GM20000 (cell line): ENCODE results near the gene SLC13A5.

Experiments
- DNase-seq: peaks from one replicate; pipeline ENCODE4 v3.0.0; 2012; ENCODE audit warnings: low spot score
- TF ChIP-seq, protein P1 (sequence below): IDR thresholded peaks from 2 replicates; pipeline ENCODE4 v1.5.1; 2012; ENCODE audit warnings: mild to moderate bottlenecking, control low read depth; ENCODE audit errors: extremely low read depth, missing control alignments

SLC13A5 gene

DNA sequence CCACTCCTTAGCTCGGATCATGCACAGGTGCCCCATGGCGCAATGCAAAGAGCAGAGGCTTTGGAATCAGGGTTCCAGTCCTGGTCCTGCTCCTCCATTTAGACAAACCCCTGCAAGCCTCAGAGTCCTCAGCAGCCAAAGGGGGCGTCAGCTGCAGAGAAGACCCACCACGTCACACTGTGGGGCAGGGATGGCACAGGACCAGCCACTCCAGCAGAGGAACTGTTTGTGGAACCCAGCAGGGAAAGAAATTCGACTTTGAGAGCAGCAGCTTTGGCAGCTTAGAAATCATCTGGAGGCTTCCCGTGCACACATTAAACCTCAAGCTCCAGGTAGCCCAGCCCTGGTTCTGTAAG, 36.4 kb downstream of the SLC13A5 start:
- TF ChIP-seq, protein P1, sequence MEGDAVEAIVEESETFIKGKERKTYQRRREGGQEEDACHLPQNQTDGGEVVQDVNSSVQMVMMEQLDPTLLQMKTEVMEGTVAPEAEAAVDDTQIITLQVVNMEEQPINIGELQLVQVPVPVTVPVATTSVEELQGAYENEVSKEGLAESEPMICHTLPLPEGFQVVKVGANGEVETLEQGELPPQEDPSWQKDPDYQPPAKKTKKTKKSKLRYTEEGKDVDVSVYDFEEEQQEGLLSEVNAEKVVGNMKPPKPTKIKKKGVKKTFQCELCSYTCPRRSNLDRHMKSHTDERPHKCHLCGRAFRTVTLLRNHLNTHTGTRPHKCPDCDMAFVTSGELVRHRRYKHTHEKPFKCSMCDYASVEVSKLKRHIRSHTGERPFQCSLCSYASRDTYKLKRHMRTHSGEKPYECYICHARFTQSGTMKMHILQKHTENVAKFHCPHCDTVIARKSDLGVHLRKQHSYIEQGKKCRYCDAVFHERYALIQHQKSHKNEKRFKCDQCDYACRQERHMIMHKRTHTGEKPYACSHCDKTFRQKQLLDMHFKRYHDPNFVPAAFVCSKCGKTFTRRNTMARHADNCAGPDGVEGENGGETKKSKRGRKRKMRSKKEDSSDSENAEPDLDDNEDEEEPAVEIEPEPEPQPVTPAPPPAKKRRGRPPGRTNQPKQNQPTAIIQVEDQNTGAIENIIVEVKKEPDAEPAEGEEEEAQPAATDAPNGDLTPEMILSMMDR, result no peak
- DNase-seq, result no peak

DNA sequence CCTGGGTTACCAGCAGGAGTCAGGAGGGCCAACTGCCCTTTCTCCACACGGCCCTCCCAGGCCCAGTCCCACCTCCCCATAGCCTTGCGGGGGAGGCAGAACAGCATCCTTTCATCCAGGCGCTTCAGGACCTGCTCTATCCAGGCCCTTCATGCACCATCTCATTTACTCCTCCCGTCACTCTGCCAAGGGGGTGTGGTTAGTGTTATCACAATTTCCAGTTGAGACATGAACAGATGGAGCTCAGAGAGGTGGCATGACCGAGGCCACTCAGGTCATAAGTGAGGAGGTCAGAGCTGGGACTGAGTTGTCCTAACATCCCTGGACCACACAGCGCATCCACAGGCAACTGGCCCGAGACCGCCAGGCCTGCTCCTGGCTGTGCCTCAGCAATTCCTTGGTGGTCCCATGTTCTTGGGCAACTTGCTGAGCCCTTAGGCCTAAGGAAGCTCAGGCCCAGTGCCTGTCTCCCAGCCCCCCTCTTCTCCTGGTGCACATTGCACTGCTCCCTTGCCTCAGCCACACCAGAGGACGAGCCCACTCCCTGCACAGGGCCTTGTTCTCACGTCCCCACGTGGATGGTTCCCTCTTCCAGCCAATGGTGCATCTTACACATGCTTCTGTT, 37.9 kb downstream of the SLC13A5 start:
- DNase-seq, result no peak
- TF ChIP-seq, protein P1, result no peak

DNA sequence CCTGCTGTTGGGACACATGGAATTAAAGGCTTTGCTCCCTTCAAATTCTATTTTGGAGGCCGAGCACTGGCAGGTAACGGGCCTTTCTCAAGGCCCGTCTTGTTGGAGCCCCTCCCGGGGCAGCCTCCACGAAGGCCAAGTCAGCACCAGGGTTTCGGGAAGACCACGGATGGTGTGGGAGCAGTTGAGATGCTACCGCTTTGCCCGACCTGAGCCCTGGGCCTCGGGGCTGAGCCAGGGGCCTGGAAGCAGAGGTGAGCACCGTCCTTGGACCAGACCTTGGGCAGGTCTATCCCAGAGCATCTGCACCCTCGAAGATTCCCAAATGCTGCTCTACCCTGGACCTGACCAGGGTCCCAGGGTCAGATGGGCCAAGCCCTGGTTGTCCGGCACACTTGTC, 38.6 kb downstream of the SLC13A5 start:
- DNase-seq, result no peak
- TF ChIP-seq, protein P1, result no peak

DNA sequence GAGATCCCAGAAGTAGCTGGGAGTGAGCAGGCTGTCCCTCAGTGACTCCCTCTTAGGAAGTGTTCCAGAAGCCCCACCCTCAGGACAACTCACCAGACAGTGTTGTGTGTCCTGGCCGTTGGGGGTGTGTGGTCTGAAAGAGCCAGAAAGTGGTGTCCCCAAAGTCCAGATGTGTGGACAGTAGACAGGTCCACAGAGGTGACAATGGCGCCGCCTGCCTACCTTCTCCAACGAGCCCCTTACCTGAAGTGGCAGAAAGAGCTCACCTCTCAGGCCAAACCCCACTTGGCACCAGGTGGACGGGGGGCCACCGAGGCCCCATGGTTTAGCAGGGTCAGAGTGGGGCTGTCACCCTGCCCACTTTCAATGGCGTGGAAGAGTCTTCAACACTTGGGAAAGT, 41.7 kb downstream of the SLC13A5 start:
- DNase-seq, result no peak
- TF ChIP-seq, protein P1, result no peak

DNA sequence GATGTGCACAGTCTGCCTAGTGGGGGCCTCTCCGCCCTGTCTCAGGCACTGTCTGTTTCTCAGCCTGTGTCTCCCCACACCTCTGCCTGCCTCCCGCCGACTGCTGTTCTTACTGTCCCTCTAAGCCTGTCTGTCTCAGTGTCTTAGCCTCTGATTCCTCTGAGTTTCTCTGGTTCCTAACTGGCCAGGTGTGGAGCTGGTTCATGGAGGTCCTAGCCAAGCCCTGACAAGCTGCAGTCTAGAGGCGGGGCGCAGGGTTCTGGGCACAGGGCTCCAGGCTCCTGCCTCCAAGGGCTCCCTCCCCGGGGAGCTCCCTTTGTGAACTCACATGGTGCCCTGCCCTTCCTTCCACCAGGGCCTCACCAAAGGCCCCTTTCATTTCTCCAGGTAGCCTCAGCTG, 42.2 kb downstream of the SLC13A5 start:
- no peak for DNase-seq
- TF ChIP-seq, protein P1, result no peak

DNA sequence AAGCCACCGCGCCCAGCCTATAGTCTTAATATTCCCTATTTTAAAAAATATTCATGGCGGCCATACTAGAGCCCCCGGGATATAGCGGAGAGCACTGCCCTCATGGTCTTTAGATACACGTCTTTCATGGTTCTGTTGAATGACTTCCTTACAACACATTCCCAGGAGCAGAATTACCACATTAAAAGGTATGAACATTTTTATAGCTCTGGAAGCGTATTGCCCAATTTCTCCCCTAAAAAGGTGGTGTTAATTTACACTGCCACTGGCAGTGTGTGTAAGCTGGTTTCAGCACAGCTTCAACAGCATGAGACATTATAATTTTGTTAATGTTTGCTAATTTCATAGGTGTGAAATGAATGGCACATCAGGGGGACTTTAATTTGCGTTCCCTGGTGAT, 42.6 kb downstream of the SLC13A5 start:
- DNase-seq, result no peak
- TF ChIP-seq, protein P1, result no peak

DNA sequence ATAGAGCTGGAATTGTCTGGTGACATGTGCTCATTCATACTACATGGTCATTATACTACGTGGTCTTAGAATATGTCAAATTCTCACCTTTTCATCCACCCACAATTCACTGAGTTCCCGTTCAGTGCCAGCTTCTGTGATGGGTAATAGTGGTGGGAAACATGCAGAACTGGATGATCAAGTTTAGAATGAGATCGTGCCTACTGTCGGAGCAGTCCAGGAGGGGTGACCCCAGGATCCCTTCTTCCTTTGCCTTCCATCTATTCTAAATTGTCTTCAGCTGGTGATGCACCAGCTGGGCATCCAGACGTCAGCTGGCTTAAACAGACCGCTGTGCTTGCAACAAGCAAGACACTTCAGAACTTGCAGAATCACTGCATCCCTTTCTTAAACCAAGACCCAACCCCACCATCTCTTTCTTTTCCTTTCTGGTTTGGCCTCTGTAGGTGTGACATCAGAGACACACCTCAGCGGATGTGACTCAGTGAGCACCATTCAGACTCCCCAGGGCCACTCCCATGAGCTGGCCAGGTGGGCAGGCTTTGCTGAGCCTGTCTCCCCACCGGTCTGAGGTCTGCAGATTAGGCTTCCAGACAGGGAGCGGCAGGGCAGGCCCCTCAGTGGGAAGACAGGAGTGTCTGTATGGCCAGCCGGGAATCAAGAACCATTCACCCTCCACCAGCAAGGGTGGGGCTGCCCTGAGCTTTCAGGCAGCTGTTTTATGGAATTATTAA, 43.5 kb downstream of the SLC13A5 start:
- TF ChIP-seq, protein P1, result no peak
- no peak for DNase-seq
